ENCODE data around the gene MIER1.
A peak's percentile ranks its signal among the peaks of the same experiment; 100 is the strongest.

MIER1 gene

DNA sequence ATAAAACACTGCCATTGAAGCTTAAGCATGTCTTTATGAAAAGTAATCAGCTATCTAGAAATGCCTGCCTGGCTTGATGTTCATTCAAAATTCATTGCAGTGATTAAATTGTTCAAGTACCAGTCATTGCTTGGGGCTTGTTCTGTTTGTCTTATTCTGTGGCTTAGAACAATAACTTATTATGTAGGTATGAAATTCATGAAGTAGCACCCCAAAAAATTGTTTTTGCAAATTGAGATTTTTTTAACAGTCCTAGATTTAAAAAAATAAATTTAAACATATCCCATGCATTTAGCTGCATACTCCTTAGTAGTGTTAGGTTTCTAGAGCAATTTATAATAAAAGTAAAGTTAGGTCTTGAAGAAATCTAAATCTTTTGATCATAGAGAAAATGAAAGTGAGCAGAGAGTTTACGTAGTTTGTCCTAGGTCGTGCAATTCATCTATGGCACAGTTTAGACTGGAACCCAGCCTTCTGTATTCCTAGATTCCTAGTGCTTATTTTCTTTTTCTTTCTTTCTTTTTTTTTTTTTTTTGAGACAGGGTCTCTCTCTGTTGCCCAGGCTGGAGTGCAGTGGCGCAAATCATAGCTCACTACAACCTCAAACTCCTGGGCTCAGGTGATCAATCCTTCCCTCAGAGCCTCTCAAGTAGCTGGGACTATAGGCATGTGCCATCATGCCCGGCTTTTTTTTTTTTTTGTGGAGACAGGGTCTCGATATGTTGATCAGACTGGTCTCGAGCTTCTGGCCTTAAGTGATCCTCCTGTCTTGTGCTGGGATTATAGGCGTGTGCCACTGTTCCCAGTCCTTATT is 9.3 kb downstream of the MIER1 start:
- TF ChIP-seq, protein P1, sequence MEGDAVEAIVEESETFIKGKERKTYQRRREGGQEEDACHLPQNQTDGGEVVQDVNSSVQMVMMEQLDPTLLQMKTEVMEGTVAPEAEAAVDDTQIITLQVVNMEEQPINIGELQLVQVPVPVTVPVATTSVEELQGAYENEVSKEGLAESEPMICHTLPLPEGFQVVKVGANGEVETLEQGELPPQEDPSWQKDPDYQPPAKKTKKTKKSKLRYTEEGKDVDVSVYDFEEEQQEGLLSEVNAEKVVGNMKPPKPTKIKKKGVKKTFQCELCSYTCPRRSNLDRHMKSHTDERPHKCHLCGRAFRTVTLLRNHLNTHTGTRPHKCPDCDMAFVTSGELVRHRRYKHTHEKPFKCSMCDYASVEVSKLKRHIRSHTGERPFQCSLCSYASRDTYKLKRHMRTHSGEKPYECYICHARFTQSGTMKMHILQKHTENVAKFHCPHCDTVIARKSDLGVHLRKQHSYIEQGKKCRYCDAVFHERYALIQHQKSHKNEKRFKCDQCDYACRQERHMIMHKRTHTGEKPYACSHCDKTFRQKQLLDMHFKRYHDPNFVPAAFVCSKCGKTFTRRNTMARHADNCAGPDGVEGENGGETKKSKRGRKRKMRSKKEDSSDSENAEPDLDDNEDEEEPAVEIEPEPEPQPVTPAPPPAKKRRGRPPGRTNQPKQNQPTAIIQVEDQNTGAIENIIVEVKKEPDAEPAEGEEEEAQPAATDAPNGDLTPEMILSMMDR (conservative IDR thresholded peaks at IDR 0.05; ENCODE audit: control insufficient read depth, insufficient read depth, low read depth, low read length): no peak
- DNase-seq (ENCODE audit: low read depth): no peak
- peak overlapping the region; percentile 17 for H3K4me3 ChIP-seq (ENCODE audit: control insufficient read depth, low read depth, low read length)

DNA sequence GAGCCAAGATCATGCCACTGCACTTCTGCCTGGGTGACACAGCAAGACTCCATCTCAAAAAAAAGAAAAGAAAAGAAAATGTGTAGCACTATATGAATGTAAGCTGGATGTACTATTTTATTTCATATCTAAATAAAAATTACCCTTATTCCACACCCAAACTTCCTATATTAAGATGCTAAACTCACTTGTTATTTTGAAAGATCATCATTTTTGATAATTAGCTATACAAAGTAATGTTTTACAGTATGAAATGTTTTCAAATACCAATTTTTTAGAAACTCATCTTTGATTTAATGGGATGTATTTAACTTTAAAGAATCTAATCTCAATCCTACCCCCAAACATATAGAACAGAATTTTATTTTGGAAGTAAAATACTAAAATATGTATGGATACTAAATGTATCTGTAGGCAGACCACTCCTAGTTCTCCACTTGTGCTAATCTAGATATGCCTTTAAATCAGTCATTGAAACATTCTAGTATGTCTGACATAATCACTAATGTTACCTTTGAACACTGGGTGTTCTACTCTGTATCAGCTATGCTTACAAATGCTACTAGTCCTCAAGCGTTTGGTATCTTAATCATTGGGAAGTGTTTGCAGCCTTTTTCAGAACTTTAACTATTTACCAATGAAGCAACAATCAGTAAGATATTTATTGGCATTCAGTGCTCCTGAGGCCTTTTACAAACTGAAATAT is 12.9 kb downstream of the MIER1 start:
- no peak overlapping the region for H3K4me3 ChIP-seq (ENCODE audit: control insufficient read depth, low read depth, low read length)
- no peak for DNase-seq (ENCODE audit: low read depth)
- TF ChIP-seq, protein P1 (conservative IDR thresholded peaks at IDR 0.05; ENCODE audit: control insufficient read depth, insufficient read depth, low read depth, low read length): no peak

DNA sequence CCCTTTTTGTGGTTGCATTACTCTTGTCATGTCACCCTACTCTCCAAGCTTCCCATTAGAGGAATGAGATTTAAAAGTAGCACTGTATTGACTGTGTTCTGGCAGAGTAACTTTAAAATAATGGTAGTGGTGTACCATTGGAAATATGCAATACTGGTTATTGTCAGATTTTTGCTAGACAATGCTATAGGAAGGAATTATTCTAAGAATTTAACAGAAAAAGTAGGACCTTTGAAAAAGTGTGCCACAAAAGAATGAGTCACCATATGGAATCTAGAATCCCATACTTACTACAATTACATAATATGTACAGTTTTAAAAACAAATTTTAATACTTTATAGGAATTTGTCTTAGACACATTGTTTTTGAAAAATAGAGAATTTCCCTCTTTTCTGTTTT is 13.8 kb downstream of the MIER1 start:
- peak; percentile 41 for DNase-seq (ENCODE audit: low read depth)
- H3K4me3 ChIP-seq (ENCODE audit: control insufficient read depth, low read depth, low read length): no peak overlapping the region
- TF ChIP-seq, protein P1 (conservative IDR thresholded peaks at IDR 0.05; ENCODE audit: control insufficient read depth, insufficient read depth, low read depth, low read length): no peak

DNA sequence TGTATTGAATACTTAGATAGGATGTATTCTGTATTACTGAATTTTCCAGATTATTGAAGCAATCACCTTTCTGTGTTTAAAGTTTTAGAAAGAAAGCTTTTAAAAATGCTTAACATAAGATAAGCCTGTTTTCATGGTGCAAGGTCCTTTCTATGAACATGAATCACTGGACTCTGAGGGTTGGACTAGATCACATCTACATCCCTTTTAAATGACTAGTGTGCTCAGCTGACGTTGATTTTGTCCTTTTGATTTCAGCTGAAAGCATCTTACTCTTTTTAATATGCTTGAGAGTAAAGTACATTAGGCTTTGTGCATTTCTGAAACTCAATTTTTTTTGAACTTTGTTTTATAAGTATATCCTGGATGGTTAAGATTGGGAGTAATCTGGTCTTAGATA is 16.2 kb downstream of the MIER1 start:
- H3K4me3 ChIP-seq (ENCODE audit: control insufficient read depth, low read depth, low read length): no peak overlapping the region
- DNase-seq (ENCODE audit: low read depth): peak; percentile 73
- TF ChIP-seq, protein P1 (conservative IDR thresholded peaks at IDR 0.05; ENCODE audit: control insufficient read depth, insufficient read depth, low read depth, low read length): no peak

DNA sequence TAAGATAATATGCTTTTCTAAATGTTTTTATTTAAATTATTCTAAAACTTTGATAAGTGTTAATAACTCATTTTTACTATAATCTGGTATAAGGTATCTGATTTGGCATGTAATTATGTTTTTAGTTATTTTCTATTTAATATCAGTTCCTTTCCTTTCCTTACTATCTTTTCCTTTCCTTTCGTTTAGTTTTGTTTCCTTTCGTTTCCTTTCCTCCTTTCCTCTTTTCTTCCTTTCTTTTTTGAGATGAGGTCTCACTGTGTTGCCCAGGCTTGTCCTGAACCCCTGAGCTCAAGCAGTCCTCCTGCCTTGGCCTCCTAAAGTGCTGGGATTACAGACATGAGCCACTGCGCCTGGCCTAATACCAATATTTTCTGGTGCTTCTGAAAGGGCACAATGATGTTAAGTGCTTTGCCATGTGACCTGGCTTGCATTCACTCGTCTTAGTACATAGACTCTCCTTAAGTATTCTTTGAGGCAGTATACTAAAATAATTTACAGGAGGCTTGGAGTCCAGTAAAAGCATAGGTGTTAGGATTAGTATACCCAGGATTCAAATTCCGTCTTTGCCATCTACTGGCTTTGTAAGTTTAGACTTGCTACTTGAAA is 18.7 kb downstream of the MIER1 start:
- peak; percentile 55 for DNase-seq (ENCODE audit: low read depth)
- TF ChIP-seq, protein P1 (conservative IDR thresholded peaks at IDR 0.05; ENCODE audit: control insufficient read depth, insufficient read depth, low read depth, low read length): no peak
- H3K4me3 ChIP-seq (ENCODE audit: control insufficient read depth, low read depth, low read length): no peak overlapping the region

DNA sequence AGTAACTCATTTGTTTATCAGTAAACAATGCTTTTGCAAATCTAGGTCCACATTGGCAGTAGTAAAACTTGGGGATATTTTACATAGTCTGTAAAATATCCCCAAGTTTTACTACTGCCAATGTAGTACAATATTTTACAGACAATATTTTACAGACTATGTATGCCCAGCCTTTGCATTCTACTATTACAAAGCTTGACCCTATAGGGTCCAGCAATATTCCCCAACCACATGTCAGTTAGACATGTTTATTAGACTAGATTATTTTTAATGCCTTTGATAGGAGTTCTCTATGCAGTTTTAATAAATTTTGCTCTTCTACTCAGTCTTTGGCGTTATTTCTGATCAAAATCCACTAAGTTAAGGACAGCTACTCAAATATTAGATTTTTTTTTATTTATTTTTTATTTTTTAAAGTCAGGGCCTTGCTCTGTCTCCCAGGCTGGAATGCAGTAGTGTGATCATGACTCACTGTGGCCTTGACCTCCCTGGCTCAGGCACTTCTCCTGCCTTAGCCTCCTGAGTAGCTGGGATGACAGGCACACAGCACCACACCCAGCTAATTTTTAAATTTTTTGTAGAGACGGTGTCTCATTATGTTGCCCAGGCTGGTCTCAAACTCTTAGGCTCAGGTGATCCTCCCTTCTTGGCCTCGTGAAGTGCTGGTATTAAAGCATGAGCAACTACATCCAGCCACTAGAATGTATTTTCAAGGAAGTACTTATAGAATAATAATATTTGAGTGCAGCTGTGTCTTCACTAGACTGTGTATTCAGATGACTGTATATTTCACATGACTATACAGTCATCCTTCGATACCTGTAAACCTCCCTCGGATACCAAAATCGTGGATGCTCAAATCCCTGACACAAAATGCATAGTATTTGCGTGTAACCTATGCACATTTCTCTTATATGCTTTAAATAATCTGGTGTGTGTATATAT is 19.8 kb downstream of the MIER1 start:
- peak; percentile 91 for DNase-seq (ENCODE audit: low read depth)
- TF ChIP-seq, protein P1 (conservative IDR thresholded peaks at IDR 0.05; ENCODE audit: control insufficient read depth, insufficient read depth, low read depth, low read length): no peak
- no peak overlapping the region for H3K4me3 ChIP-seq (ENCODE audit: control insufficient read depth, low read depth, low read length)

Data from fibroblast of mammary gland (primary cell).